Neural cell (in vitro differentiated cells): ENCODE data around the gene SPRYD4. TPM values are rescaled to one million over a fixed set of nuclear protein-coding genes. Genes with fewer than 3 reads are reported as not detected.

Experiments
- H2AFZ ChIP-seq: fragments of 200-600, 300-800 bp; sonication (generic), shearing (Covaris generic); 2 replicates; pipeline ENCODE4 v1.6.0; 2014; ENCODE audit warnings: low read depth, mild to moderate bottlenecking, antibody characterized with exemption, low read length, moderate library complexity
- H3F3A ChIP-seq: fragments of 200-600 bp; shearing (Covaris generic); 2 replicates; pipeline ENCODE4 v1.6.1; 2016; ENCODE audit warnings: mild to moderate bottlenecking, moderate library complexity, mixed read lengths, antibody characterized with exemption, low read length; ENCODE audit not compliant: insufficient read depth, poor library complexity, severe bottlenecking
- H3K27ac ChIP-seq: fragments of 200-600, 300-800 bp; sonication (generic), shearing (Covaris generic); 2 replicates; pipeline ENCODE4 v1.5.1; 2014; ENCODE audit warnings: mild to moderate bottlenecking, low read length, moderate library complexity
- H3K27me3 ChIP-seq: fragments of 300-800, 200-600 bp; sonication (generic), shearing (Covaris generic); 2 replicates; pipeline ENCODE4 v1.6.0; 2014; ENCODE audit warnings: mild to moderate bottlenecking, low read depth, low read length, moderate library complexity; ENCODE audit not compliant: insufficient read depth
- H3K36me3 ChIP-seq: fragments of 300-800, 200-600 bp; sonication (generic), shearing (Covaris generic); 2 replicates; pipeline ENCODE4 v1.5.1; 2014; ENCODE audit warnings: mild to moderate bottlenecking, antibody characterized with exemption, low read length, moderate library complexity; ENCODE audit not compliant: insufficient read depth
- H3K4me2 ChIP-seq: fragments of 300-800, 200-600 bp; sonication (generic), shearing (Covaris generic); 2 replicates; pipeline ENCODE4 v1.6.0; 2014; ENCODE audit warnings: mild to moderate bottlenecking, low read length
- H3K4me3 ChIP-seq: fragments of 300-800, 200-600 bp; sonication (generic), shearing (Covaris generic); 2 replicates; pipeline ENCODE4 v1.5.1; 2014; ENCODE audit warnings: mild to moderate bottlenecking, low read length, moderate library complexity
- H3K79me2 ChIP-seq: fragments of 200-600 bp; shearing (Covaris generic); replicated peaks from 2 replicates; pipeline ENCODE4 v1.6.0; 2014; ENCODE audit warnings: mild to moderate bottlenecking, low read length, moderate library complexity; ENCODE audit not compliant: insufficient read depth
- H3K9ac ChIP-seq: fragments of 300-800, 200-600 bp; sonication (generic), shearing (Covaris generic); 2 replicates; pipeline ENCODE4 v1.6.1; 2016; ENCODE audit warnings: mild to moderate bottlenecking, low read length, mixed read lengths
- H3K9me2 ChIP-seq: fragments of 200-600 bp; shearing (Covaris generic); 2 replicates; pipeline ENCODE4 v1.6.1; 2016; ENCODE audit warnings: mild to moderate bottlenecking, low read length, mixed read lengths; ENCODE audit not compliant: insufficient read depth
- H3K9me3 ChIP-seq: fragments of 200-600, 300-800 bp; sonication (generic), shearing (Covaris generic); 2 replicates; pipeline ENCODE4 v1.6.1; 2016; ENCODE audit warnings: mild to moderate bottlenecking, mixed run types, low read length, moderate library complexity, mixed read lengths
- H4K20me1 ChIP-seq: fragments of 200-600 bp; shearing (Covaris generic); 2 replicates; pipeline ENCODE4 v1.6.1; 2016; ENCODE audit warnings: mild to moderate bottlenecking, mixed run types; ENCODE audit not compliant: insufficient read depth
- CTCF ChIP-seq: fragments of 450-650 bp; IDR thresholded peaks from 2 replicates; pipeline ENCODE4 v1.5.1; 2014; ENCODE audit warnings: antibody characterized with exemption, mild to moderate bottlenecking, moderate library complexity; ENCODE audit not compliant: poor library complexity, severe bottlenecking
- EP300 ChIP-seq: fragments of 450-650 bp; conservative IDR thresholded peaks from 2 replicates; pipeline ENCODE4 v1.6.1; 2014; ENCODE audit warnings: antibody characterized with exemption, mild to moderate bottlenecking, moderate library complexity; ENCODE audit not compliant: poor library complexity, severe bottlenecking
- EZH2 ChIP-seq: fragments of 200-600, 300-800 bp; shearing (Covaris generic), sonication (generic); IDR thresholded peaks from 2 replicates; pipeline ENCODE4 v1.6.1; 2014; ENCODE audit warnings: antibody characterized with exemption, low read length, borderline replicate concordance, mild to moderate bottlenecking; ENCODE audit not compliant: insufficient read depth, poor library complexity, severe bottlenecking
- MXI1 ChIP-seq: fragments of 450-650 bp; conservative IDR thresholded peaks from 2 replicates; pipeline ENCODE4 v1.6.1; 2014; ENCODE audit warnings: antibody characterized with exemption, mild to moderate bottlenecking; ENCODE audit not compliant: poor library complexity, severe bottlenecking
- POLR2AphosphoS5 ChIP-seq: IDR thresholded peaks from 2 replicates; pipeline ENCODE4 v1.6.1; 2012
- RAD21 ChIP-seq: fragments of 450-650 bp; conservative IDR thresholded peaks from 2 replicates; pipeline ENCODE4 v1.6.1; 2014; ENCODE audit warnings: antibody characterized with exemption, mild to moderate bottlenecking, moderate library complexity
- SMC3 ChIP-seq: fragments of 450-650 bp; conservative IDR thresholded peaks from 2 replicates; pipeline ENCODE4 v1.6.1; 2014; ENCODE audit warnings: antibody characterized with exemption, mild to moderate bottlenecking, moderate library complexity; ENCODE audit not compliant: poor library complexity
- TAF1 ChIP-seq: IDR thresholded peaks from 2 replicates; pipeline ENCODE4 v1.6.1; 2012; ENCODE audit warnings: low read depth
- polyA plus RNA-seq: library from polyadenylated mRNA; depleted of rRNA; stranded (reverse); fragments of >200 nt; gene quantifications from 2 replicates; pipeline ENCODE4 v1.2.3, GENCODE V29; 2014
- TF ChIP-seq, protein P1 (sequence below): IDR thresholded peaks from 2 replicates; pipeline ENCODE4 v1.6.1; 2012; ENCODE audit warnings: borderline replicate concordance

The SPRYD4 gene
- polyA plus RNA-seq, 1 donor from 2014 or later, result 1.8 TPM

- Histone ChIP-seq H3K9ac (no peak overlapping the region), H3K4me2 (no peak overlapping the region), H4K20me1 (no peaks in the 10 kb centered on the region), H3K79me2 (no peaks in the 10 kb centered on the region), H3K9me2 (no peaks in the 10 kb centered on the region), H3F3A (no peaks in the 10 kb centered on the region), H3K36me3 (no peaks in the 10 kb centered on the region), H3K27me3 (peaks cover 32% of the 10 kb centered on the region), H3K27ac (no peak overlapping the region), H3K4me3 (no peak overlapping the region), H2AFZ (no peak overlapping the region), H3K9me3 (peaks cover 6% of the 10 kb centered on the region)
- TF ChIP-seq CTCF, result no peak
- TF ChIP-seq, protein P1, sequence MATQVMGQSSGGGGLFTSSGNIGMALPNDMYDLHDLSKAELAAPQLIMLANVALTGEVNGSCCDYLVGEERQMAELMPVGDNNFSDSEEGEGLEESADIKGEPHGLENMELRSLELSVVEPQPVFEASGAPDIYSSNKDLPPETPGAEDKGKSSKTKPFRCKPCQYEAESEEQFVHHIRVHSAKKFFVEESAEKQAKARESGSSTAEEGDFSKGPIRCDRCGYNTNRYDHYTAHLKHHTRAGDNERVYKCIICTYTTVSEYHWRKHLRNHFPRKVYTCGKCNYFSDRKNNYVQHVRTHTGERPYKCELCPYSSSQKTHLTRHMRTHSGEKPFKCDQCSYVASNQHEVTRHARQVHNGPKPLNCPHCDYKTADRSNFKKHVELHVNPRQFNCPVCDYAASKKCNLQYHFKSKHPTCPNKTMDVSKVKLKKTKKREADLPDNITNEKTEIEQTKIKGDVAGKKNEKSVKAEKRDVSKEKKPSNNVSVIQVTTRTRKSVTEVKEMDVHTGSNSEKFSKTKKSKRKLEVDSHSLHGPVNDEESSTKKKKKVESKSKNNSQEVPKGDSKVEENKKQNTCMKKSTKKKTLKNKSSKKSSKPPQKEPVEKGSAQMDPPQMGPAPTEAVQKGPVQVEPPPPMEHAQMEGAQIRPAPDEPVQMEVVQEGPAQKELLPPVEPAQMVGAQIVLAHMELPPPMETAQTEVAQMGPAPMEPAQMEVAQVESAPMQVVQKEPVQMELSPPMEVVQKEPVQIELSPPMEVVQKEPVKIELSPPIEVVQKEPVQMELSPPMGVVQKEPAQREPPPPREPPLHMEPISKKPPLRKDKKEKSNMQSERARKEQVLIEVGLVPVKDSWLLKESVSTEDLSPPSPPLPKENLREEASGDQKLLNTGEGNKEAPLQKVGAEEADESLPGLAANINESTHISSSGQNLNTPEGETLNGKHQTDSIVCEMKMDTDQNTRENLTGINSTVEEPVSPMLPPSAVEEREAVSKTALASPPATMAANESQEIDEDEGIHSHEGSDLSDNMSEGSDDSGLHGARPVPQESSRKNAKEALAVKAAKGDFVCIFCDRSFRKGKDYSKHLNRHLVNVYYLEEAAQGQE, result no peak
- TF ChIP-seq SMC3, result no peak
- no peak for TF ChIP-seq EP300
- TF ChIP-seq POLR2AphosphoS5, result no peak
- no peak for TF ChIP-seq EZH2
- TF ChIP-seq TAF1, result no peak
- TF ChIP-seq MXI1, result no peak
- no peak for TF ChIP-seq RAD21
Observed at GRCh38 chr12:56484566-56484965, 16.2 kb downstream of the SPRYD4 start.

GRCh38 chr12:56486694-56487093 lies 18.3 kb downstream of the SPRYD4 start:
- H2AFZ ChIP-seq, result no peak overlapping the region
- no peaks in the 10 kb centered on the region for H4K20me1 ChIP-seq
- H3K27me3 ChIP-seq, result peaks cover 32% of the 10 kb centered on the region
- TF ChIP-seq, protein P1, result no peak
- no peak overlapping the region for H3K4me2 ChIP-seq
- H3K4me3 ChIP-seq, result peak overlapping the region; percentile 72
- no peaks in the 10 kb centered on the region for H3K9me2 ChIP-seq
- H3K9ac ChIP-seq, result no peak overlapping the region
- H3K9me3 ChIP-seq, result peaks cover 6% of the 10 kb centered on the region
- H3K36me3 ChIP-seq, result no peaks in the 10 kb centered on the region
- no peak overlapping the region for H3K27ac ChIP-seq
- H3K79me2 ChIP-seq, result no peaks in the 10 kb centered on the region
- H3F3A ChIP-seq, result no peaks in the 10 kb centered on the region
